ENCODE data around the gene GOLGA8T.
"Not testable (repeated sequence)": the region's sequence is repeated elsewhere in the genome, so short reads cannot be mapped to it uniquely, and the experiment has no call there.

The GOLGA8T gene

DNA sequence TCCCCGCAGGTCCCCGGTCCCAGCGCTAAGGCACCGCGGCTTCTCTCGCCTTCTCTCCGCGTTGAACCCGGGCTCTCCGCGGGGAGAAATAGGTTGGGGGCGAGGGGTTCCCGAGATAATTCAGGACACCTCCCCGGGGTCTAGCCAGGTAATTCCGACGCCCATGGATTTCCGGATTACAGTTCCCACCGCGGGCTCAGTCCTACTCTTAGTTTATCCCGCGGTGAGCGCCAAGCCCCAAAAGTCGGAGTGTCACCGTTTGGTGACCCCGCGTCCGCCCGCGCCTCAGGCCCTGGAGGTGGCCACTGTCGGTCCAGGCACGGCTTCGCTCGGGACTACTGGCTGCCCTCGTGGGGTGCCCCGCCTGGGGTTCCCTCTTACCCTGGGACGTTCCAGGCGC lies 56.8 kb downstream of the GOLGA8T start:
- not testable (repeated sequence) for DNase-seq

GRCh38 chr15:30192119-30192745 lies 57.4 kb downstream of the GOLGA8T start:
- not testable (repeated sequence) for DNase-seq

GRCh38 chr15:30192892-30193291 lies 58.0 kb downstream of the GOLGA8T start:
- DNase-seq, result not testable (repeated sequence)
